ENCODE measurements around the gene NARF. TPM values are rescaled to one million over a fixed set of nuclear protein-coding genes. Genes with fewer than 3 reads are reported as not detected.

Gene NARF
- total RNA-seq, 2 donors from 2014 or later: 47.6 to 50.9 TPM

GRCh38 chr17:82428546-82428945, 30.0 kb upstream of the NARF start:
- DNase-seq (no peak), ATAC-seq (no peak)
- intact Hi-C loops (cut with DNase I, micrococcal nuclease): no loop called here

- intact Hi-C loops (cut with DNase I, micrococcal nuclease): no loop called here
- ATAC-seq (no peak), DNase-seq (no peak)
These were observed 28.7 kb upstream of the NARF start for GRCh38 chr17:82429824-82430223.

GRCh38 chr17:82432017-82432416, 26.5 kb upstream of the NARF start:
- intact Hi-C loops (cut with DNase I, micrococcal nuclease): no loop called here
- DNase-seq (no peak), ATAC-seq (no peak)

- ATAC-seq: no peak
- intact Hi-C loops (cut with DNase I, micrococcal nuclease): no loop called here
- DNase-seq: no peak
These were observed 24.9 kb upstream of the NARF start for GRCh38 chr17:82433560-82434215.

- intact Hi-C loops (cut with DNase I, micrococcal nuclease): no loop called here
- DNase-seq: peak in 1 of 2 donors; percentile 37
- ATAC-seq: no peak
These were observed 24.4 kb upstream of the NARF start for GRCh38 chr17:82434216-82434565.

GRCh38 chr17:82435103-82435502, 23.4 kb upstream of the NARF start:
- intact Hi-C loops (cut with DNase I, micrococcal nuclease): no loop called here
- DNase-seq: no peak
- ATAC-seq: no peak

GRCh38 chr17:82435601-82436583, 22.6 kb upstream of the NARF start:
- DNase-seq (no peak), ATAC-seq (no peak)
- intact Hi-C loops (cut with DNase I, micrococcal nuclease): no loop called here

GRCh38 chr17:82436601-82437324, 21.8 kb upstream of the NARF start:
- ATAC-seq (peak; percentile 9), DNase-seq (no peak)
- intact Hi-C loops (cut with DNase I, micrococcal nuclease): no loop called here

- DNase-seq (no peak), ATAC-seq (no peak)
- intact Hi-C loops (cut with DNase I, micrococcal nuclease): no loop called here
These were observed 21.2 kb upstream of the NARF start for GRCh38 chr17:82437325-82437668.

GRCh38 chr17:82438401-82439193, 19.9 kb upstream of the NARF start:
- no peak for ATAC-seq
- intact Hi-C loops (cut with DNase I, micrococcal nuclease): no loop called here
- no peak for DNase-seq

GRCh38 chr17:82439194-82439828, 19.2 kb upstream of the NARF start:
- DNase-seq (no peak), ATAC-seq (no peak)
- intact Hi-C loops (cut with DNase I, micrococcal nuclease): no loop called here

- no peak for ATAC-seq
- no peak for DNase-seq
- intact Hi-C loops (cut with DNase I, micrococcal nuclease): no loop called here
These were observed 18.6 kb upstream of the NARF start for GRCh38 chr17:82439829-82440365.

- intact Hi-C loops (cut with DNase I, micrococcal nuclease): no loop called here
- DNase-seq (no peak), ATAC-seq (no peak)
These were observed 18.0 kb upstream of the NARF start for GRCh38 chr17:82440469-82440981.

- ATAC-seq (no peak), DNase-seq (no peak)
These were observed 17.4 kb upstream of the NARF start for GRCh38 chr17:82440991-82441627.

GRCh38 chr17:82441691-82442487, 16.7 kb upstream of the NARF start:
- DNase-seq (no peak), ATAC-seq (no peak)
- intact Hi-C loops (cut with DNase I, micrococcal nuclease): no loop called here

More at GRCh38 chr17:82440991-82441627, 17.4 kb upstream of the NARF start:
- intact Hi-C loops (cut with DNase I, micrococcal nuclease): no loop called here

GRCh38 chr17:82442643-82443464, 15.7 kb upstream of the NARF start:
- intact Hi-C loops (cut with DNase I, micrococcal nuclease): no loop called here
- ATAC-seq: no peak
- DNase-seq: no peak
